Measurements from ENCODE around the gene CHD5.
A peak's percentile ranks its signal among the peaks of the same experiment; 100 is the strongest.

CHD5 gene

GRCh38 chr1:6109688-6110087 lies 70.4 kb downstream of the CHD5 start:
- no peak for DNase-seq

GRCh38 chr1:6108937-6109614 lies 71.0 kb downstream of the CHD5 start:
- DNase-seq = peak; percentile 40 to 44

GRCh38 chr1:6108476-6108875 lies 71.6 kb downstream of the CHD5 start:
- DNase-seq = no peak

GRCh38 chr1:6107409-6108356 lies 72.4 kb downstream of the CHD5 start:
- DNase-seq = no peak

GRCh38 chr1:6106977-6107376 lies 73.1 kb downstream of the CHD5 start:
- DNase-seq = no peak

GRCh38 chr1:6106321-6106731 lies 73.8 kb downstream of the CHD5 start:
- DNase-seq = no peak

- DNase-seq = no peak
Measured at GRCh38 chr1:6105763-6106162, 74.4 kb downstream of the CHD5 start.

- no peak for DNase-seq
Measured at GRCh38 chr1:6105218-6105679, 74.9 kb downstream of the CHD5 start.

- no peak for DNase-seq
Measured at GRCh38 chr1:6104631-6105030, 75.5 kb downstream of the CHD5 start.

GRCh38 chr1:6103854-6104530 lies 76.1 kb downstream of the CHD5 start:
- no peak for DNase-seq

GRCh38 chr1:6103111-6103853 lies 76.8 kb downstream of the CHD5 start:
- DNase-seq = no peak

- DNase-seq = no peak
Measured at GRCh38 chr1:6102532-6102845, 77.6 kb downstream of the CHD5 start.

- no peak for DNase-seq
Measured at GRCh38 chr1:6101826-6102531, 78.1 kb downstream of the CHD5 start.

- DNase-seq = no peak
Measured at GRCh38 chr1:6100861-6101783, 79.0 kb downstream of the CHD5 start.

GRCh38 chr1:6099787-6100765 lies 80.0 kb downstream of the CHD5 start:
- DNase-seq = no peak

GRCh38 chr1:6099297-6099696 lies 80.8 kb downstream of the CHD5 start:
- DNase-seq = no peak

GRCh38 chr1:6098303-6099215 lies 81.6 kb downstream of the CHD5 start:
- no peak for DNase-seq

- DNase-seq = no peak
Measured at GRCh38 chr1:6097824-6098223, 82.3 kb downstream of the CHD5 start.

- DNase-seq = no peak
Measured at GRCh38 chr1:6097117-6097595, 83.0 kb downstream of the CHD5 start.

Measured in AML-193 (cell line).